Kidney capillary endothelial cell (primary cell): ENCODE results near the gene GRIA1.
A peak's percentile ranks its signal among the peaks of the same experiment; 100 is the strongest.

Experiments
- DNase-seq: peaks from one replicate; pipeline ENCODE4 v3.0.0-alpha.2; 2018; ENCODE audit warnings: low spot score

The GRIA1 gene

DNA sequence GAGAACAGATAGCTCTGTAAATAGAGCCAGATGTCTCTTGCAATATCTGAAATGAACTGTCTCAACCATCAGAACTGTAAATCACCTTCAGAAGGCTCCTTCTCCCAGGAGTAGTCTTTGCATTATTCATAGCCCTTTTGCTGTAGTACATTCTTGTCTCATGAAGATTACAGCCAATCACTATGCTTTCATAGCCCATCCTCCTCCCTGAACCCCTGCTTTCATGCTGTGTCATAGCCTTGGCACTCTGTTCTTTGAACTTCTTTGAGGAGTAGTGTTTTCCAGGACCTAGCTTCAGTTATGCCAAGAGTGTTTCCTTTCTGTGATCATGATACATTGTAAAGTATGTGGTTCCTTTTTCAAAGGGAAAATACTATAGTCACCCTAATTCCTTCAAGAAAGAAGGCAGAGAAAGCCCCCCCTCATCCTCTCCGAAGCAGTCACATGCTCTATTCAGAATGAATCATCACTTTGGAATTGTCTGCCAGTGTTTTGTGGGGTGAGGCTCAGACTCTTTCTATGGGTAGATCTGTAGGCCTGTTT, 61.1 kb downstream of the GRIA1 start:
- peak; percentile 91 for DNase-seq

DNA sequence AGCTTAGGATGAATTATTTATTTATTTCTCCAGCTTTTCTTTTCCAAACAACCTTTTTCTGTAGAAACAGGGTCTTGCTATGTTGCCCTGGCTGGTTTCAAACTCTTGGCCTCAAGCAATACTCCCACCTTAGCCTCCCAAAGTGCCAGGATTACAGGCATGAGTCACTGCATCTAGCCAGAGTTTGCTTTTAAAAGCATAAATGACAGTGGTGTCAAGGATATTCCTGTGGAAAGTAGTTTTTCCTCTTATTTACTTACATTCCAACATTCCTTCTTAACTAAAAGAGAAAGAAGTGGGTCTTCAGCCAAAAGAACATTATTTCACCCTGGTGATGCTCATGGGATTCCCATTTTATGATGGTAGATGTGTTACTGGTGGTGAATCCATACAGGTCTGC, 62.4 kb downstream of the GRIA1 start:
- DNase-seq, result no peak

DNA sequence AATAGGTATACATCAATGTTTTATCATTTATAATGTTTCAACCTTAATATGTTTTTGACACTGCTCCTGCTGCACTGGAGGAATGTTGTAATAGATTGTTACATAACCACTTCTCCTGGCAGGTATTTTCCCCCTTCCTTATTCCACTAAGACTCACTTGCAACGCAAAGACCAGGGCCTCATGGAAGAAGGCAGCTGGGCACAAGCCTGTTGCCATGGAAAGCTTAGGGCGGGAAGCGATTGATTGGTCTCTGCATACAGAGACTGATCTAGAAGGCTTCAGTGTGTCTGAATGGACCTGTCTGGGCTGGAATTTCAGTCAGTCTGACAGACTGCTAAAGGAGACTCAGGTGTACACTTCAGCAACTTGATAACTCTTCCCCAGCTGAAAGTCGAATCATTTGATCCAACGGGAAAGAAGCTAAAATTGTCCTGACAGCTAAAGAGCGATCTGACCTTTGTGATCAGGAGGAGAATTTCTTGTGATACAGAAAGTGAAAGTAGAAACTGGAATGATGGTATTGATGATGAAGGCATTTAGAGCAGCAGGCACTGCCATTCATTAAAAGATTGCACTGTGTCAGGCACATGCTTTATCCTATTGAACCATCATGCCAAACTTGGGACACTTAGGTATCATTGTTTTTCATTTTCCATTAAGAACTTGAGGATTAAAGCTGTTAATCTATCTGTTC, 65.1 kb downstream of the GRIA1 start:
- DNase-seq, result no peak

DNA sequence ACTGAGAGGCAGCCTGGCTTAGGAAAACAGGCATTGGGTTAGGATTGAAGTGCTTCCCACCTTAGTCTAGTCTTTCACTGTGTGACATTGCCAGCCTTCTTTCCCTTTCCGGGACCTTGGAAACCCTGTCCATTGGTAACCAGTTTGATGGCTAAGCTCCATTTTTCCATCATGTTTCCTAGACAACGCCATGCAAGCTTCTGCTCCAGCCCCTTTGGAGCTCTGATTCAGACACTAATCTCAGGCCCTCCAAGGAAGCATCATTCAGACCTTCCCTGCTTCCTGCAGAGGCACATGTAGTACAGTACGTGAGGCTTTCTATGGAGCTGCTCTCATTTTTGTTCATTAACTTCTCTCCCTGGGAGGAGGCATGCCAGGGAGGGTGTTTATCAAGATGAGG, 68.5 kb downstream of the GRIA1 start:
- DNase-seq, result no peak

DNA sequence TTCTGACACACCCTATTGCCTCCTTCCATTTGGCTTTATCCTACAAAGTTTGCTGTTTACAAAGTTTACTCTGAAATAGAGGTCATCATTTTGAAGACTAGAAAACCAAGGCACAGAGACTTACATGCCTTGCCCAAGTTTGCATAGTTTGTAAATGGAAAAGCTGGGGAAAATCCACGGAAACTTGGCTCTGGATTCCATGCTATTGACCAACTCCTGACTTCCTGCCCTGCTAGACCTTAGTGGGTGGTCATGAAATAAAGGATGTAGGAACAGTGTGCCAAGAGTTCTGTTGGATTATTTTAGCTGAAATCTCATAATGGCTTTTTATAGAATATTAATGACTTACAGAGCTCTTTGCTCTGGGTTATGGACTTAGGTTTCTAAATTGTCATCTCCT, 69.5 kb downstream of the GRIA1 start:
- no peak for DNase-seq

DNA sequence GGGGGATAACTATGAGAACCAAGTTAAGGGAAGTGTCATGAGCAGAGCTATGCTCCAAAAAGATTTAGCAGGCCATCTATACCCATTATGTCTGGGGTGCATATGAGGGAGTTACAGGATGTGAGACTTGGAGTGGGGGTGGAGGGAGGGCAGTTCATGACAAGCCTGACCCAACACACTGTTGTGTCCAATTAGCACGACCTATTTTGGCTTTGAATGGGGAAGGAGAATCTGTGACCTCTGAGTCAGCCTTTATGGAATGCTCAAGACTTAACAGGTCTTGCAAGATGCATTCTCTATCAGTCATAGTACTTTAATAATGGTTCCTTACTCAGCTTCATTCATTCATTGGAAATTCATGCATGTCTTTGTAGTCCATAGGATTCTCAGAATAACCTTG, 71.7 kb downstream of the GRIA1 start:
- peak; percentile 70 for DNase-seq

DNA sequence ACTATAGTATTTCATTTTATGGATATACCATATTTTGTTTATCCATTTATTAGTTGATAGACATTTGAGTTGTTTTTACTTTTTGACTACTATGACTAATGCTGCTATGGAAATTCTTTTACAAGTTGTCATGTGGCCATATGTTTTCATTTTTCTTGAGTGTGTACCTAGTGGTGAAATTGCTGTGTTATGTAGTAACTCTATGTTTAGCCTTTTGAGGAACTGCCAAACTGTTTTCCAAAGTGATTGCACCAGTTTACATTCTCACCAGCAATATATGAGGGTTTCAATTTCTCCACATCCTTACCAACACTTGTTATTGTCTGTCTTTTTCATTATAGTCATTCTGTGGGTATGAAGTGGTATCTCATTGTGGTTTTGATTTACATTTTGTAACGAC, 75.4 kb downstream of the GRIA1 start:
- no peak for DNase-seq

DNA sequence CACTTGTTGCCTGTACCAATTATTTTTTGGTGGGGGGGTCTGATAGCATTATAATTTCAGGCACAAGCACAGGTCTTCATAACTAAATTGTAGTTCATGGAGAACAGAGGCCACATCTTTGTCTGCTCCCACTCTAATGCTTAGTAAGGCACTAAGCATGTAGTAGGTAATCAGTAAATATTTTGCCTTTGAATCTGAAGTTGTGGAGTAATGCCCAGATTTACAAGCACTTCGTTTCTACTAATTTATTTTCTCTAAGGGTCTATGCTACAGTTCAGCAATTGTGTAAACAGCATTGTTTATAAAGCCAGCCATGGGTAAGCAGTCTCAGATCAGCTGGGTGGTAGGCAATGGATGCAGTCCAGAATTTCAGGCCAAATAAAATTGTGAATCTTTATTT, 78.6 kb downstream of the GRIA1 start:
- DNase-seq, result no peak

DNA sequence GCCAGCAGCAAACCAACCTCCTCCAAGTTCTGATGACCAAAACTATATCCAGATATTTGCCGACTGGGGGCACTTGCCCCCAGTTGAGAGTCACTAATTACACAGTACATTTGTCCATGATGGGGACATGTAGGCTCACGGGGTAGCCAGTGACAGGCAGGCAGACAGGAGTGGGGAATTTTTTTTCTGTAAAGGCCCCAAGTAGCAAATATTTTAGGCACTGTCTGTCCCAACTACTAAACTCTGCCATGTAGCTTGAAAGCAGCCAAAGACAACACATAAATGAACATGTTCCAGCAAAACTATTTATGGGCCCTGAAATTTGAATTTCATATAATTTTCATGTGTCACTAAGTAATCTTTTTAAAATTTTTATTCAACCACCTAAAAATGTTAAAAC, 80.7 kb downstream of the GRIA1 start:
- no peak for DNase-seq

DNA sequence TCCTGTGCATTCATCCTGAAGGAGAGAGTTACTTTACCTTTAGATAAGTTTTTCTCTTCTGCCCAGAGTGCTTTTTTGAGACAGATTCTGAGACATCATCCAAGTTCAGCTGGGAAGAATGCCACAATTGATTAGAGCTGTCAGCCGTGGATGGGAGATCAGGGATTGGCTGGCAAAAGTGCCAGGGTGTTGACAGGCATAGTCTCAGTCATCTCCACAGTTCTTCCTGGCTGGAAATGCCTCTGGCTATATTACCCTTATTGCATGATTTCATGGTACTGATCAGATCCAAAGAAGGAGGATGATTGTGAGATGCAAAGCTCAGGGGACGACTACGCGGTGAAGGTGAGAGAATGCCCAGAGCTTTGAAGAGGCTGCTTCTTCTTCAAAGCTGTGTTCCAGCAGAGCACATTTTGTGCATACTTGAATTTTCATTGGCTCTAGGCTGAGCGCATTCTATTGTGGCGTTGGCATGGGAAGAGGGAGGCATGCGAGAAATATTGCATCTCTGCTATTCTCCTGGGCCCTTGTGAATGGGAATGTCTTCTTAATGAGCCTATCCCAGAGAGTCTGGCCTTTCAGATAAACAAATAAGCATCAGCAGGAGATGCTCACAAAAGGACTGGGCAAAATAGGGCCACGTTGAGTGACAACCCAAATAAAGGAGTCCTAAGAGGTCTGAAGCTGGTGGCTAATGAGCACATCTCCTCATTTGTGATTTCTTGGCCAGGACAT, 82.1 kb downstream of the GRIA1 start:
- DNase-seq, result no peak

DNA sequence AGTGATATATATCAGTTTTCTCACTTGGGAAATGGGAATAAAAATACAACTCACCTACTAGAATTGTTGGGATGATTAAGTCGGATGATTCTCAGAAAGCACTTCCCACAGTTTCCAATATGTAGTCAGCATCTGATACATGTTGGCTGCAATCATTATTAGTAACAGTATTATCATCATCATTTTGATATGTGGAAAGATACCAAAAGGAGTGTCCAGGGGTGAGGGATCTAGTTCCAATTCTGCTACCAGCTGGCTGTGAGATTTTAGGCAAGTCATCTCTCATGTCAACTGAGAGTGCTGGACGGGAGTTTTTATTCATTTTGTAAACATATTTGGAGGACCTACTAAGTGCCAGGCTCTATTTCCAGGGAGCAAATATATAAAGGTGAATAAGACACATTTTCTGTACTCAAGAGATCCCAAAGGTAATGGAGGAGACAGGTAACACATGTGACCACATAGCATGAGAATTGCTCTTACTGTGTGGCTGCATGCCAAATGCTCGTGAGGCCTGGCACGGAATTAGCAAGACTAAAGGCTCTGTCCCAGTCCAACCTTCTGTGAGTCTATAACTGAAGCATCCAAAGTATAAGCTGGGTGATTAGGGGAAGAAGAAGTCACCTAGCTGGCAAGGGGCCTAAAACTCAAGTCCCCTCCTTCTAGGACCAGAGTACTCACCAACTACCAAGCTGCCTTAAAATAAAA, 83.0 kb downstream of the GRIA1 start:
- DNase-seq, result no peak

DNA sequence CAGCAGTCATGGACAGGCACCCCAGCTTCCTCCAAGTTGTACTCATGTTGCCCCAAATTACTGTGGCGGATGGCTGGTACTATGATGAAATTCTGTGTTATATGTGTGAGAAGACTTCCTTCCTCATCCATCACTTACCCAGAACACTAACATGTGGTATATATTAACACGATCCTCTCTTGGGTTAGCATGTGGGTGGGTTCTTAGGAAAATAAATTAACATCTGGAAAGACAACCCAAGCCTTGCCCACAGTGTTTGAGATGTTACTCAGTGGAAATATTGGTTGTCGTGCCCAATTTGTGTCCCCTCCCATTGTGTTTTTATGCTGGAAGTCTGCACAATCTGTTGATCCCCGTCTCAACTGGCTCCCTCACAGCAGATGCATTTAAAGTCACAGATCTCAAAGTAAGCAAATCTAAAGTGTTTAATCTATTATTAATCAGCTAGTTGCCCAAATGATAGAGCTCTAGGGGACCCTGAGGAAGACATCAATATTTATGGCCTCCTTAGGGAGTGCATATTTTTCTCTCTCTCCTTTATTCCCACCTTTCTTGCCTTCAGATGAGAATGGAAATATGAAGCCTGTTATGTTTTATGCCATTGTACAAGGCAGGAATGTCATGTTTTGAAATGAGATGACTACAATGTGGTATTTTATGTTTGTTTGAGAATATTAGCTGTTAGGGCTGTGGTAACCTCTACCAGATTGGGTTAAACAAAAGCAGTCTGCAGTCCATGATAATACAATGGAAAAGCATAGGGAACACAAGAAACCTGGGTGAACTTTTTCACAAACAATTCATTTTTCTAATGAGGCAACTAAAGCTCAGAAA, 93.9 kb downstream of the GRIA1 start:
- DNase-seq, result no peak

DNA sequence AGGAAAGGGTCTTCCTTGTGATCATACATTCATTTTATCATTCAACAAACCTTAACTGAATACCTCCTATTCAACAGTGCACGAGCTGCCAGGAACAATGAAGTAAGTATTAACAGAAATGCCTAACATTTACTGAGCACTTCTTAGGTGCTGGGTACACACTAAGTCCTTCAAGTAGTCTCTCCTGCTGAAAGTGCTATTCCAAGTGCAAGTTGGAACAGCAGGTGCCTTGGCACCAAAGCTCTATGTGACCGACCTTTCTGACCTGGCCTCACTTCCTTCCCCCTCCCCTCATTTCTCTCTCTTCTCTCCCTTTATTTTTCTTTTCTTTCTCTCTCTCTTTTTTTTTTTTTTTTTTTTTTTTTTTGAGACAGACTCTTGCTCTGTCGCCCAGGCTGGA, 94.5 kb downstream of the GRIA1 start:
- no peak for DNase-seq

DNA sequence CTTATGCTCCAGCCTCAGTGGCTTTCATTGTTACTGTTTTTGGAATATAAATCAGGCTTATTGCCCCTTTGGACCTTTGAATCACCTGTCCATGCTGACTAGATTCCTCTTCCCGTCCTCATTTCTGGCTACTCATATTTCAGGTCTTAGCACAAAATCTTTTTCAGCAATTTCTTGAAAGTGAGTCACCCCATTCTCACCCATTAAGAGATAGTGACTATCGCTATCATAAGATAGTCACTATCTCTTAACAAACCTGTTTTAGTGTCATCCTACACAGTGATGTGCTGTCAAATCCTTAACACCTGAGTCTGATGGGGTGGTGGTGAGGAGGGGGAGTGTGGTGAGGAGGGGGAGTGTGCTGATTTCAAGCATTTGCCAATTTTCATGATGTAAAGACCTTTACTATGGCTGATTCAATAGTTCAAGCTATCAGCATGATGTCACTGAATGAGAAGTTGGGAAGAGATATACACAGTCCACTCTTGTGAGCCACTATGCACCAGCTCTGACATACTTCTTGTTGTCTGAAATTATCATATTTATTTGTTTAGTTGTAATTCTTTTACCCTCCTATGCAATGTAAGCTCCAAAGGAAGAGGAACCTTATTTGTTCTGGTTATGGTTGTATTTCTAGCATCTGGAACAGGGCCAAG, 95.3 kb downstream of the GRIA1 start:
- no peak for DNase-seq

DNA sequence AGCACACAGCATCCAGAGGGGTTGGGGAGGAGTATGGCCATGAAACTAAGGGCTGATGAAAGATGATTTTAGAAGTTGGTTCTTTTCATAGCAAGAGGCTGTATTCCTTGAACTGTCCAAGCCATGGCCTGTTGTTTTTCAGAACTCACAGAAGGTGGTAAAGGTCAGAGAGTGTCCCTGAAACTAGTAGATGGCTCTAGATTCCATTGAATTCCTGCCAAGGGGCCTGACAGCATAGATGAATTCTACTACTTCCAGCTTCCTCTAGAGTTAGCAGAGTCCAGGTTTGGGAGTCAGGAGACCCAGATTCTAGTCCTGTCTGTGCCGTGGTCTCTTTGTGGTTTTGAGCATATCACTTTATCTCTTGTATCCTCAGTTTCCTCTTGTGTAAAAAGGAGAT, 101.6 kb downstream of the GRIA1 start:
- no peak for DNase-seq

DNA sequence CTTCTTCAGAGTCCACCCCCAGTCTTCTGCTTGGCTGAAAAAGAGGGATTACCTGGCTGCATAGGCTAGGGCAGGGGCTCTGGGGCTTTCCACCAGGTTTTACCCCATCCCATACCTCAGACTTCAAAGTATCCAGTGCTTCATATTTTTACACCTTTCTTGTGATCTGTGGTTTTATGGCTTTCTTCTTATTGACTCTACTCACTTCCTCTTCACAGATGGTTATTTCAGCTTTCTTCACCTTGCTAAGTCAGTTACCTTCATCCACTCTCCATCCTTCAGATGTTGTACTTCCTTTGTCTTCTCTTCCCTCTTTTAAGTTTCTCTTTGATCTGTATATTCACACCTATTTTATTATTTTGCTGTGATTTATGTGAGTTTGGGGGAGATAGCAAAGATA, 104.3 kb downstream of the GRIA1 start:
- no peak for DNase-seq

DNA sequence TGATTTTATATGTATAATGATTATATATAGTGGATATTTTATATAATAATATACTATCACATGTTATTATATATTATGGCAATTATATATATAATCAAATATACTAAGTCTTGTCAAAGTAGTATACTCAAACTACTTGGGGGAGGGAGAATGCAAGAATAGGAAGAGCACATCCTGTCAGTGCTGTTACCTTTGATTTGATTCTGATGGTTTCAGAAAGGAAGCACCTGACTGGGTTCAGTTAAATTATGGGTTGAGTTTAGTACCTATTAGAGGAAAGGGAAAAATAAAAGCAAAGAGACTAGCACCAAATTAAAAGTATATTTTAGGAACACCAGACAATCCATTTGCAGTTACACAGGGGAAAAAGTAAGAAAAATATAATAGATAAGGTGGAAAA, 107.6 kb downstream of the GRIA1 start:
- no peak for DNase-seq

DNA sequence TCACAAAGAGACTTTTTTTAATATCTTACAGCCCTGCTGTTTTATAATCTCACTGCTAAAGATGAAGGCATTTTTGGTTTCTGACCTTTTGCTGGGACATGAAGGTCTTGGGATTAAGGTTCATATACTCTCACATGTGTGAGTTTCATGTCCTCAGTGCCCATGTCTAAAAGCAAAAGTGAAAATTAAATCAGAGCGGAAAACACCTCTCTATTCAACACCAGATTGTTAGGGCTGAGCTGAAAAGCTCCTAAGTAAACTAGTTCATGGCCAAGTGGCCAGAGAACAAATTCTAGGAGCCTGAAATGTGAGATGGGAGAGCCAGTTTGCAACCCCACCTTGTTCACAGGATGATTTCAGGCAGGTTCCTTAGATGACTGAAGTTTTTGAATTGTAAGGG, 110.9 kb downstream of the GRIA1 start:
- no peak for DNase-seq

DNA sequence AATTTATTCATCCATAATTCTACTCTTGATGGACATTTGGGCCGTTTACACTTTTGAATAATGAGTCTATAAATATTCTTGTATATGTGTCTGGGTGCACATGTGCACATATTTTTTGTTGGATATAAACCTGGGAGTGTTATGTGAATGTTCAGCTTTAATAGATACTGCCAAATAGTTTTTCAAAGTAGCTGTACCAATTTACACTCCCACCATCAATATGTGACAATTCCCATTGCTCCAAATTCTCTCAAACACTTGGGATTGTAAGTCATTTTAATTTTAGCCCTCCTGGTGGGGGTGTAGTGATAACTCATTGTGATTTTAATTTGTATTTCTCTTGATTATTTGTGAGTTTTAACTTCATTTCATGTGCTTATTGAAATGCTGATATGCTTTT, 114.9 kb downstream of the GRIA1 start:
- no peak for DNase-seq

DNA sequence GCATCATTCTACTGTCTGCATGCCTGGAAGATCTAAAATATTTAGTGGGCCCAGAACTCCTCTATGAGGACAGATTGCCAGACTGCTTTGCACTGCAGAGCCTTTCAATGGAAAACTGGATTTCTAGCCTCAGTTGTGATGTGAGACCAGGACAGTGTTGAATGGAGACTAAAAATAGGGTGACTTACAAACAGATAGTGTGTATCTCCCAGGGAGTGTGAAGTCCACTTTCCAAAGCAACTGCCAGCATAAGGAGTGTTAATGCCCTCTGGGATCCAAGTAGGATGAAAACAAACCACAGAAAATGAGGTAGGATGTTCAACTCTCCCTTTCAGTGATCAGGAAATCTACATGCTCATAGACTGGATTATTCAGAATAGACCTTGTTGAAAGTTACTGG, 119.5 kb downstream of the GRIA1 start:
- no peak for DNase-seq

DNA sequence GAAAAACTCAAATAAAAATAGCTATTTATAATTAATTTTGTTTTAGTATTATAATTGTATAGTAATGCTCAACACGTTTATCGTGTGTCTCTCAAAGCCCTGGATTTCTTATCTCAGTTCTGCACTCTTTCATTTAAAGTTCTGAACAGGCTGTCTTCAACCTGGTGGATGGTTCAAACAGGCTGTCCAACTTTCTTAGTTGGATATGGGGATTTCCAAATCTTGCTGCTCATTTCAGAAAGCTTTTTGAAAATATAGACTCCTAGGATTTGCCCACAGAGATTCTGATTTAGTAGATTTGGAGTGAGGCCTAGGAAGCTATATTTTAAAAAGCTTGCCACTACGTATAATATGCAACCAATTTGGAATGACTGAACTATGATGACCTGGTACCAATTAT, 120.3 kb downstream of the GRIA1 start:
- DNase-seq, result no peak

DNA sequence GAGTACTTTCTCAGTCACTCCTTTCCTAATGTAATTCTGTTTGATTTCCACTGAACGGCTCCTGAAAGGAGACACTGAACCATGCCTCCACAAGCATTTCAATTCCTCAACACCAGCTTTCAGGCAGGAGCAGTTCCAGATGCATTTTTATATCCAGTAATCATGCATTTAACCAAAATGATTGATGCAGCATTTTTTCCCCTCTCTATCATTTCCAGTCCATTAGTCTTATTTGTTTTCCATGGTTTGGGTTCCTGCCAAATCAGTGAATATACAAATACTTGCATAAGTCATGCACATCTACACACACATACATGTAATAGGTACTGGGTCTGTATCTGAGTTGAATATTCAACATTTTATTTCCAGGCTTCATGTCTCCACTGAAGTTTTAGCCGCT, 122.7 kb downstream of the GRIA1 start:
- DNase-seq, result no peak
